Common myeloid progenitor, CD34-positive (primary cell): Measurements from ENCODE around the gene BRINP3.

Experiments
- CTCF ChIA-PET: fragments of 350-600 bp; sonication (Branson Sonifier 250); formaldehyde crosslinking; loops from one replicate; lab custom pipeline; 2021; ENCODE audit warnings: antibody characterized with exemption; lab: Charles Lee
- POLR2A ChIA-PET: fragments of 350-600 bp; sonication (Branson Sonifier 250); formaldehyde crosslinking; loops from one replicate; lab custom pipeline; 2021; ENCODE audit warnings: antibody characterized with exemption; lab: Charles Lee
- DNase-seq, 3 donors: peaks; one replicate each; pipeline versions ENCODE4 v3.0.0 to v3.0.0-alpha.2; 2013
- H3K27ac ChIP-seq, 2 experiments: 1 replicate in 1 of 2; 2 replicates in 1 of 2; pipeline ENCODE4 v1.7.0; 2013; ENCODE audit warnings: inconsistent platforms in 2 of 2, low read length in 2 of 2, mild to moderate bottlenecking in 2 of 2, low read depth in 1 of 2, moderate library complexity in 1 of 2; ENCODE audit not compliant: severe bottlenecking in 2 of 2, insufficient read depth in 1 of 2, poor library complexity in 1 of 2
- H3K27me3 ChIP-seq, 5 experiments: replicated peaks in 2 of 5; 1 replicate in 3 of 5; 2 replicates in 2 of 5; pipeline versions ENCODE4 v1.6.1 to v1.7.0; 2013; ENCODE audit warnings: low read length in 4 of 5, mild to moderate bottlenecking in 2 of 5, moderate library complexity in 2 of 5, inconsistent platforms in 1 of 5; ENCODE audit not compliant: insufficient read depth in 5 of 5, control insufficient read depth in 4 of 5
- H3K36me3 ChIP-seq, 4 experiments: 1 replicate in 2 of 4; 2 replicates in 2 of 4; pipeline versions ENCODE4 v1.6.1 to v1.7.0; 2013; ENCODE audit warnings: low read length in 3 of 4, control low read depth in 1 of 4, mild to moderate bottlenecking in 1 of 4; ENCODE audit not compliant: control insufficient read depth in 4 of 4, insufficient read depth in 4 of 4
- H3K4me1 ChIP-seq, 4 experiments: 1 replicate in 3 of 4; 2 replicates in 1 of 4; pipeline versions ENCODE4 v1.6.1 to v1.7.1; 2013; ENCODE audit warnings: low read length in 3 of 4, mild to moderate bottlenecking in 3 of 4, control low read depth in 1 of 4, inconsistent platforms in 1 of 4, moderate library complexity in 1 of 4; ENCODE audit not compliant: control insufficient read depth in 4 of 4, insufficient read depth in 4 of 4; ENCODE audit errors: control extremely low read depth in 1 of 4
- H3K4me3 ChIP-seq, 7 experiments: 1 replicate in 4 of 7; 2 replicates in 3 of 7; pipeline versions ENCODE4 v1.5.1 to v1.7.0; 2013; ENCODE audit warnings: mild to moderate bottlenecking in 7 of 7, low read length in 6 of 7, moderate library complexity in 6 of 7, inconsistent platforms in 2 of 7, low read depth in 2 of 7, control low read depth in 1 of 7; ENCODE audit not compliant: insufficient read depth in 4 of 7, control insufficient read depth in 1 of 7; ENCODE audit errors: extremely low read depth in 1 of 7
- H3K9me3 ChIP-seq, 5 experiments: 1 replicate in 4 of 5; 2 replicates in 1 of 5; pipeline versions ENCODE4 v1.6.1 to v1.7.1; 2013; ENCODE audit warnings: low read length in 4 of 5, mild to moderate bottlenecking in 2 of 5, inconsistent platforms in 1 of 5, low read depth in 1 of 5, moderate library complexity in 1 of 5; ENCODE audit not compliant: control insufficient read depth in 4 of 5, insufficient read depth in 2 of 5; ENCODE audit errors: control extremely low read depth in 1 of 5
- WGBS: methylation state at CpG from one replicate; pipeline ENCODE4 v1.1.5; 2013; ENCODE audit not compliant: insufficient coverage; 5-methylcytosine and 5-hydroxymethylcytosine counted together

BRINP3 gene

DNA sequence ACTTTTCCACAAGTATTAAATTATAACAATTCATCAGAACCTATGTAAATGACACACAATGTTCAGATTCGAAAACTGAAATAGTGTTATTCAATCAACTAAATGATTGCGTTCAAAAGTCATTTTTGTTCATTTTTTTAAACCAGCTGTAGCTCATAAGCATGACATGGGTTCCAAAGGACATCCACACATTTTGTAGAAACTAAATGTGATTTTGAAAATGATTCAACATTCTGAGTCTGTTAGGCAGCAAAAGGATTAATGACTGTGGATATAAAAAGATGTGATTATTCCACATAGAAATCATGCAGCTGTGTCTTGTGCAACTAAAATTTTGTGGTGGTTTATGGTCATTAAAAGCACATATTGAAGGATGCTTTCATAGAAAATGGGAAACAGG, 204.5 kb downstream of the BRINP3 start:
- no peak overlapping the region for H3K4me3 ChIP-seq
- ChIA-PET CTCF (interaction anchor here (1.7 kb wide), 1 partner anchor 11 kb away, joined by 4 read pairs; no protein-coding TSS in a partner anchor), POLR2A (no interaction called here)
- H3K27me3 ChIP-seq: no peaks in the 10 kb centered on the region
- no peaks in the 10 kb centered on the region for H3K4me1 ChIP-seq
- no peaks in the 10 kb centered on the region for H3K36me3 ChIP-seq
- H3K9me3 ChIP-seq: no peaks in the 10 kb centered on the region
- no CpG with 5 or more reads among the region's 2 CpGs for WGBS
- DNase-seq: no peak
- no peak overlapping the region for H3K27ac ChIP-seq

DNA sequence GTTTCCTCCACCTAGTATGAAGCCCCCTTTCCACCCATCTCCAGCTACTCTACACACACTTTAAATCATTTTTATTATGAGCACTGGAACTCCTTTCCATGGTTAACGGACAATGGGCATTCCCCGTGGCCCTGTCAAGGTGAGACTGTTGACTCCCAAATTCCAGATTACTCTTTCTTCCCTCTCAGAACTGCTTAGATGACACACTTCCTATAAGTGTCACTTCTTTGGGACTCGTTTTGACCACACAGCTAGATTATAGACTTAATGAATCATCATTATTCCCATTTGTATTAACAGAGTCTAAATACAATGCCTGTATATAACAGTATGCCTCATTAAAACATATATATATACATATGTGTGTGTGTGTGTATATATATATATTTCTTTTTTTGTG, 215.1 kb downstream of the BRINP3 start:
- ChIA-PET CTCF (interaction anchor here (1.0 to 2.1 kb wide), 2 partner anchors 10 kb away, joined by 3 to 4 read pairs; no protein-coding TSS in a partner anchor), POLR2A (no interaction called here)
- DNase-seq: no peak
- no peaks in the 10 kb centered on the region for H3K27me3 ChIP-seq
- H3K4me1 ChIP-seq: no peaks in the 10 kb centered on the region
- no peaks in the 10 kb centered on the region for H3K36me3 ChIP-seq
- no peak overlapping the region for H3K27ac ChIP-seq
- no peaks in the 10 kb centered on the region for H3K9me3 ChIP-seq
- WGBS: no CpG with 5 or more reads among the region's 3 CpGs
- H3K4me3 ChIP-seq: no peak overlapping the region

DNA sequence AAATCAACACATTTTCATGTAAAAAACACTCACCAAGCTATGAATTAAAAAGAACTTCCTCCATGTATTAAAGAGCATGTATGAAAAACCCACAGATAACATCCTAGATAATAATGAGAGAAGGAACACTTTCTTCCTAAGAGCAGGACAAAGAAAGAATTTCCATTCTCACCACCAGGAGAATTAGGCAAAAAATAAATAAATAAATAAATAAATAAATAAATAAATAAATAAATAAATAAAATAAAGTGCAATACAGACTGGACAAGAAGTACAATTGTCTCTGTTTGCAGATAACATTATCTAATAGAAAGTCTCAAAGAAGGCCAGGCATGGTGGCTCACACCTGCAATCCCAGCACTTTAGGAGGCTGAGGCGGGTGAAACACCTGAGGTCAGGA, 218.2 kb downstream of the BRINP3 start:
- Histone ChIP-seq H3K27me3 (no peaks in the 10 kb centered on the region), H3K4me3 (no peak overlapping the region), H3K27ac (no peak overlapping the region), H3K4me1 (no peaks in the 10 kb centered on the region), H3K36me3 (no peaks in the 10 kb centered on the region), H3K9me3 (no peaks in the 10 kb centered on the region)
- ChIA-PET CTCF (no interaction called here), POLR2A (no interaction called here)
- no peak for DNase-seq
- WGBS: 100% methylated on average over 1 of the region's 1 CpG

DNA sequence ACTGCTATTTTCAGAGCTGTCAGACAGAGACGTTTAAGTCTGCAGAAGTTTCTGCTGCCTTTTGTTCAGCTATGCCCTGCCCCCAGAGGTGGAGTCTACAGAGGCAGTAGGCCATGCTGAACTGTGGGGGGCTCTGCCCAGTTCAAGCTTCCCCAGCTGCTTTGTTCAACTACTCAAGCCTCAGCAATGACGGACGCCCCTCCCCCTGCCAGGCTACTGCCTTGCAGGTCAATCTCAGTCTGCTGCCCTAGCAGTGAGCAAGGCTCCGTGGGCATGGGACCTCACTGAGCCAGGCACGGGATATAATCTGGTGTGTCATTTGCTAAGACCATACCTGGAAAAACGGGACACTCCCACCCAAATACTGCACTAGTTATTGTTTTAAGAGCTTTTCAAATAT, 219.7 kb downstream of the BRINP3 start:
- CTCF ChIA-PET: interaction anchor here (0.6 kb wide), 1 partner anchor 15 kb away, joined by 3 read pairs; no protein-coding TSS in a partner anchor

DNA sequence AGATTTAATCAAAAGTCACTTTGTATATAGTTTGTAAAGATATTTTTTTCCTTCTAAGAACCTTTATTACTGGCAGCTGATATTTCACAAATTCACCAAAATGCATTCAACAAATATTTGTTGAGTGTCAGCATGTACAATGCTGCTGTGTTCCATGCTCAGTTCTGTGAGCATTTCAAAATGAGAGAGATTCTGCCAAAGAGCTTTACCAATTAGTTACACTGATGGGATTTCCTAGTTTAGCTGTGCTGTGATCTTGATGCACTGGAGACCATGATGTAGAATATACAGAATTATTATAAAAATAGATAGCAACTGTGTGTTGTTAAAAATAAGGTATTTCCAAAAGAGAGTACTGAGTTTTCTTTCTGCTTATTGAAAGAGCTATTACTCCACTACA, 225.6 kb downstream of the BRINP3 start:
- ChIA-PET CTCF (interaction anchor here (0.8 kb wide), 1 partner anchor 11 kb away, joined by 3 read pairs; no protein-coding TSS in a partner anchor), POLR2A (no interaction called here)
- Histone ChIP-seq H3K36me3 (no peaks in the 10 kb centered on the region), H3K27ac (no peak overlapping the region), H3K4me3 (no peak overlapping the region), H3K27me3 (no peaks in the 10 kb centered on the region), H3K4me1 (no peaks in the 10 kb centered on the region), H3K9me3 (no peaks in the 10 kb centered on the region)
- no peak for DNase-seq

More for the DNA sequence above, 219.7 kb downstream of the BRINP3 start:
- Histone ChIP-seq H3K36me3 (no peaks in the 10 kb centered on the region), H3K4me3 (no peak overlapping the region), H3K27ac (no peak overlapping the region), H3K4me1 (no peaks in the 10 kb centered on the region), H3K9me3 (no peaks in the 10 kb centered on the region), H3K27me3 (no peaks in the 10 kb centered on the region)
- POLR2A ChIA-PET: no interaction called here
- WGBS: 95% methylated on average over 4 of the region's 6 CpGs
- DNase-seq: no peak

DNA sequence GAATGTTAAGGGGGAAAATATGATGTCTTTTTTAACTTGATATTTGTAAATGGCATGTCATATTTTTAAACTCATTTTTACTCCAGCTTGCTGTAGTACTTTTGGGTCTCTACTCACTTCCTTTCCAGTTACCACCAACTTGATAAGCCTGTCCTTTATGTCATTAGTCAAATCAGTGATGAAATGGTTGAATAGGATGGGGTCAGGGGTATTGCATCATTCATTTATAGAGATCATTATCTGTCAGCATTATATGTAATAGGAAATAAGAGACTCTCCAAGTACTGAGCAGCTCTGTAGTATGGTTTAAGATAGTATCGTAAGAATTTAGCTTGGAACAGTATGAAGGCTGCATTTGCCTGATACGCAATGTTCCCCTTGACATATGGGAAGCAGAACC, 227.3 kb downstream of the BRINP3 start:
- Histone ChIP-seq H3K27me3 (no peaks in the 10 kb centered on the region), H3K27ac (no peak overlapping the region), H3K4me3 (no peak overlapping the region), H3K36me3 (no peaks in the 10 kb centered on the region), H3K9me3 (no peaks in the 10 kb centered on the region), H3K4me1 (no peaks in the 10 kb centered on the region)
- WGBS: no CpG with 5 or more reads among the region's 2 CpGs
- ChIA-PET POLR2A (no interaction called here), CTCF (no interaction called here)
- no peak for DNase-seq

DNA sequence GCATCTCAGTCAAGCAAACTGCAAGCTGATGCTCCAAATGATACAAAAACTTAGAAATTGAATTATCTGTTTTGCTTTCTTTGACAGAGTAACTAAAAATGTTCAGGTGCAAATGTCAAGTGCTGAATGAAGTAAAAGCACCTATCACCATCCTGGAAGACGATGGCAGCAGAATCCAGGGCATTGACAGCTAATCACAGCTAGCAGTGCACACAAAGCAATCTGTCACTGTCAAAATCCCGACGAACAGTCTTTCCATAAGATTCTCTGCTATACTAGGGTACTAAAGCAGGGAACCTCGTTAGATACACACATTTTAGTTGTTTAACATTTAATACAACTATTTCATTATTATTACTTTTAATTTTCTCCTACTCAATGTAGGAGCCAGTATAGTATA, 233.3 kb downstream of the BRINP3 start:
- H3K36me3 ChIP-seq: no peaks in the 10 kb centered on the region
- DNase-seq: no peak
- CTCF ChIA-PET: no interaction called here
- H3K4me1 ChIP-seq: no peaks in the 10 kb centered on the region
- WGBS: 68% methylated on average over 3 of the region's 4 CpGs
- no peak overlapping the region for H3K4me3 ChIP-seq
- no peaks in the 10 kb centered on the region for H3K9me3 ChIP-seq
- H3K27ac ChIP-seq: no peak overlapping the region
- no peaks in the 10 kb centered on the region for H3K27me3 ChIP-seq
- POLR2A ChIA-PET: no interaction called here
